GM18951 (cell line): ENCODE data around the gene NCOA4.
"Not testable (repeated sequence)": the region's sequence is repeated elsewhere in the genome, so short reads cannot be mapped to it uniquely, and the experiment has no call there.

Source experiments
- POLR2A ChIP-seq: IDR thresholded peaks from 4 replicates; pipeline ENCODE4 v1.6.1; 2011; ENCODE audit warnings: mild to moderate bottlenecking; ENCODE audit not compliant: insufficient read length, insufficient read depth; ENCODE audit errors: extremely low read depth
- in situ Hi-C: fragments of 300-500 bp; cut with MboI; formaldehyde crosslinking; loops from one replicate; pipeline ENCODE4 v1.12.0; 2022; ENCODE audit warnings: low sequenced_read_pairs, mixed read lengths, inconsistent platforms; ENCODE audit not compliant: unreplicated experiment

The NCOA4 gene

GRCh38 chr10:46002916-46003693 is 27.3 kb downstream of the NCOA4 start:
- in situ Hi-C loops = no loop called here
- no peak for TF ChIP-seq POLR2A

- in situ Hi-C loops = not testable (repeated sequence)
Measured at GRCh38 chr10:46002189-46002687, 28.2 kb downstream of the NCOA4 start.

GRCh38 chr10:46001187-46001756 is 29.2 kb downstream of the NCOA4 start:
- in situ Hi-C loops = no loop called here
- no peak for TF ChIP-seq POLR2A

- in situ Hi-C loops = no loop called here
Measured at GRCh38 chr10:46000538-46000937, 29.9 kb downstream of the NCOA4 start.

GRCh38 chr10:45999955-46000354 is 30.5 kb downstream of the NCOA4 start:
- in situ Hi-C loops = not testable (repeated sequence)

More at GRCh38 chr10:46000538-46000937, 29.9 kb downstream of the NCOA4 start:
- no peak for TF ChIP-seq POLR2A

GRCh38 chr10:45997994-45998763 is 32.2 kb downstream of the NCOA4 start:
- in situ Hi-C loops = no loop called here
- no peak for TF ChIP-seq POLR2A

- TF ChIP-seq POLR2A = no peak
- in situ Hi-C loops = no loop called here
Measured at GRCh38 chr10:45997557-45997956, 32.9 kb downstream of the NCOA4 start.

GRCh38 chr10:45985590-45985989 is 44.8 kb downstream of the NCOA4 start:
- in situ Hi-C loops = not testable (repeated sequence)

- in situ Hi-C loops = not testable (repeated sequence)
Measured at GRCh38 chr10:45984473-45984872, 46.0 kb downstream of the NCOA4 start.

GRCh38 chr10:45983538-45984186 is 46.8 kb downstream of the NCOA4 start:
- in situ Hi-C loops = not testable (repeated sequence)

GRCh38 chr10:45981367-45981766 is 49.1 kb downstream of the NCOA4 start:
- in situ Hi-C loops = not testable (repeated sequence)

GRCh38 chr10:45978554-45978953 is 51.9 kb downstream of the NCOA4 start:
- in situ Hi-C loops = not testable (repeated sequence)

- in situ Hi-C loops = not testable (repeated sequence)
Measured at GRCh38 chr10:45974041-45974440, 56.4 kb downstream of the NCOA4 start.

GRCh38 chr10:45972813-45973169 is 57.6 kb downstream of the NCOA4 start:
- in situ Hi-C loops = not testable (repeated sequence)
